Stimulated activated CD4-positive, alpha-beta T cell treated with anti-CD3 and anti-CD28 coated beads, TNF-alpha, amount 100 ng/mL, for 24 hours (primary cell): ENCODE data around the gene NUDT22.

ENCODE experiments used
- DNase-seq, 3 experiments: peaks; one replicate each; pipeline ENCODE4 v3.0.0-alpha.2; 2020; ENCODE audit warnings: low read depth in 3 of 3

Gene NUDT22, protein sequence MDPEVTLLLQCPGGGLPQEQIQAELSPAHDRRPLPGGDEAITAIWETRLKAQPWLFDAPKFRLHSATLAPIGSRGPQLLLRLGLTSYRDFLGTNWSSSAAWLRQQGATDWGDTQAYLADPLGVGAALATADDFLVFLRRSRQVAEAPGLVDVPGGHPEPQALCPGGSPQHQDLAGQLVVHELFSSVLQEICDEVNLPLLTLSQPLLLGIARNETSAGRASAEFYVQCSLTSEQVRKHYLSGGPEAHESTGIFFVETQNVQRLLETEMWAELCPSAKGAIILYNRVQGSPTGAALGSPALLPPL

DNA sequence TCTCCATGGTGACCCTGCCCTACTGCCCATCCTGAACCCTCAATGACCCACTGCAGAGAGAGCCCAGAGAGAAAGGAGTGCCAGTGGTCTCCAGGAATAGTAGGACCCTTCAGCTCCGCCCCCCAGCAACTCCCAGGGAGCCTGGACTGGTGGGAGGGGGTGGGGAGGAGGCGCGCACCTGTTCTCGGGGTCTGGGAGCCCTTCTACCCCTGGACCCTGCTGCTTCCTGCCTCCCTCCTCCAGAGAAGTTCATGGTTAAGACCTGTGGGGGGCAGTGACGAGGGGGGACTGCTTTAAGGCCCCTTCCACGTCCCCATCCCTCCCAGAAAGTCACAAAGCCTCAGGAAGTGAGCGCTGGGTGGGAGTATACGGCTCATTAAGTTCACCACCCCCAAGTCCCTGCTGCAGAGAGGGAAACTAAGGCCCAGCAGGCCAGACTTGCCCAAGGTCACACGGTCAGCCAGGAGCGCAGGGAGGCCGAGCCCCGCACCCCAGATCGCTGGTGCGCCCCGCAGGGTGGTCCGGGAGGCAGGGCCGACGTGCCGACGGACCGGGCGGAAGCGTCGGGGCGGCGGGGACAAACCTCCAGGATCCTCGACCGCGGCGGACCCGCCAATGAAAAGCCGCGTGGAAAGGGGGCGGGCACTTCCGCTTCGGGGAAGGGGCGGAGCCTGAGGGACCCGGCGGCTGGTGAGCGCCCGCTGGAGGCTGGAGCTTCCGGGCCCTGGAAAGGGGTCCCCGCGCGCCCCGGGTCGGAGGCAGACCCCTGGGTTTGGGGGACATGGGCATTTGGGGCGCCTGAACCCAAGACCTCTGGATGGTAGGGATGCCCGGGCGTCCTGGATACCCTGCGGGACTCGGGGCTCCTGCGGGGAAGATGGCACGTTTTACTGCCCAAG lies at the start of gene NUDT22, which contains the start of gene TRPT1:
Gene NUDT22 (plus strand): TSS at position 667 of the 899 bp plus-strand sequence. CDS start 379 bp downstream, outside the sequence.
Gene TRPT1 (minus strand): TSS at position 579 of the 899 bp plus-strand sequence. CDS start 326 bp downstream, at position 253.
- DNase-seq, result peak; percentile 86 to 96 (median 89)

DNA sequence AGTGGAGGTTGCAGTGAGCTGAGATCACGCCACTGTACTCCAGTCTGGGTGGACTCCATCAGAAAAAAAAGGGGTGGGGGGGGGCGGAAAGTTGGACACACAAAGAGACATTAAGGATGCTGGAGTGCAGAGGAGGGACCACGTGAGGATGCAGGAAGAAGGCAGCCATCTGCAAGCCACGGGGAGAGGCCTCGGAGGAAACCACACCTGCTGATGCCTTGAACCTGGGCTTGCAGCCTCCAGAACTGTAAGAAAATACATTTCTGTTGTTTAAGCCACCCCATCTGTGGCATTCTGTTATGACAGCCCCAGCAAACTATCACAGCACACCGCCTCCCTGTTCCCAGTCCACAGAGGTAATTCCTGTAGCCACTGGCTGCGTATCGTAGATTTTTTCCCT lies 49.3 kb upstream of the NUDT22 start:
- DNase-seq, result no peak

DNA sequence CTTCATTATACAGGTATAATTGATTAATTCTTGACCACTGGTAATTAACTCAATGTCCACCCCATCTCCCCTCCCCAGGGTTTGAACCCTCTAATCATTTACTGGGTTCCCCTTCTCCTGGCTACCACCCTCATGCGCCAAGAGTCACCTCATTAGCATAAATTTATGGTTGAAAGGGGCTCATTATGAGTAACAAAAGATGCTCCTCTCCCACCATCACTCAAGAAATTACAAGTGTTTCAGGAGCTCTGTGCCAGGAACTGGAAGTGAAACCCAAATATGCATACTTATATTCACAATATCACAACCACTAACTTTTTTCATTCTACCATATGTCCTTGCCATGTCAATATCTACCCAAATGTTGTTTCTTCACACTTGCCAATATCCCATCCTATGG lies 47.9 kb upstream of the NUDT22 start:
- no peak for DNase-seq

DNA sequence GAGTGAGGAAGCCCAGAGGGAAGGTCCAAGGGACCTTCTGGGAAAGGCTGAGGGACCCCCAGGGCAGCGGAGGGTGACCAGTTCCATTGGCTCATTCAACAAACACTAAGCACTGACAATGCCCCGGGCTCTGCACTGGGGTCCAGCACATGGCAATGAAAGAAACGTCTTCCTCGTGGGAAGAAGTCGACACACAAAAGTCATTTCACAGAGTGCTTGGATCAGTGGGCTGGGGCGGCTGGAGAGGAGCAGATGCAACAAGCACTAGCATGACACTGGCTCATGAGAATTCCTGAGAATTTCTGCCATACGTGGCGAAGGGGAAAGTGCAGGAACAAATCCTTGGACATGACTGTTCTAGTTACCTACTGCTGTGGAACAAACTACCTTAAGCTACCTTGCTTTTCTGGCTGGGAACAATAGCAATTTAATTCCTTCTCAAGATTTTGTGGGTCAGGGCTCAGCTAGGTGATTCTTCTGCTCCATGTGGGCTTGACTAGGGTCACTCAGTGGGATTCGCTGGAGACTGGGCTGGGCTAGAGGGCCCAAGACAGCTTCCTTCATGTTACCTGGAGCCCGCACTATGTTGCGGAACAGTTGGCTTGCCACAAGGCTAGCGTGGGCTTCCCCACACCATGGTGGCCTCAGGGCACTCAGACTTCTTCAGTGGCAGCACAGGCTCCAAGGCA lies 47.0 kb upstream of the NUDT22 start:
- DNase-seq, result no peak

DNA sequence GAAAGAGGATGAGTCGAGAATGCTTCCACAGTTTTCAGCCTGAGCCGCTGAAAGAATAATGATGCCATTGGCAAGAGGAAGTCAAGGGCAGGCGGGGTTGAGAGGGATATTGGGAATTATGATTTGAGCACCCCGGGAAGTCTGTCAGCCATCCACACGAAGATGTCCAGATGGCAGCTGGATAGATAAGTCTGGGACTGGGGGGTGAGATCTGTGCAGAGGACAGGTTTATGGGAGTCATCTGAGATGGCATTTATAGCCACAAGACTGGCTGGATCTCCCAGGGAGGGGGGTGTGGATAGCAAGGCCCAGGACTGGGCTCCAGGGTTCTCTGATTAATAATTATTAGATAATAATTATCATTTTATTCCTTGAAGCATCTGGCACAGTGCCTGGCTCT lies 45.2 kb upstream of the NUDT22 start:
- DNase-seq, result no peak

DNA sequence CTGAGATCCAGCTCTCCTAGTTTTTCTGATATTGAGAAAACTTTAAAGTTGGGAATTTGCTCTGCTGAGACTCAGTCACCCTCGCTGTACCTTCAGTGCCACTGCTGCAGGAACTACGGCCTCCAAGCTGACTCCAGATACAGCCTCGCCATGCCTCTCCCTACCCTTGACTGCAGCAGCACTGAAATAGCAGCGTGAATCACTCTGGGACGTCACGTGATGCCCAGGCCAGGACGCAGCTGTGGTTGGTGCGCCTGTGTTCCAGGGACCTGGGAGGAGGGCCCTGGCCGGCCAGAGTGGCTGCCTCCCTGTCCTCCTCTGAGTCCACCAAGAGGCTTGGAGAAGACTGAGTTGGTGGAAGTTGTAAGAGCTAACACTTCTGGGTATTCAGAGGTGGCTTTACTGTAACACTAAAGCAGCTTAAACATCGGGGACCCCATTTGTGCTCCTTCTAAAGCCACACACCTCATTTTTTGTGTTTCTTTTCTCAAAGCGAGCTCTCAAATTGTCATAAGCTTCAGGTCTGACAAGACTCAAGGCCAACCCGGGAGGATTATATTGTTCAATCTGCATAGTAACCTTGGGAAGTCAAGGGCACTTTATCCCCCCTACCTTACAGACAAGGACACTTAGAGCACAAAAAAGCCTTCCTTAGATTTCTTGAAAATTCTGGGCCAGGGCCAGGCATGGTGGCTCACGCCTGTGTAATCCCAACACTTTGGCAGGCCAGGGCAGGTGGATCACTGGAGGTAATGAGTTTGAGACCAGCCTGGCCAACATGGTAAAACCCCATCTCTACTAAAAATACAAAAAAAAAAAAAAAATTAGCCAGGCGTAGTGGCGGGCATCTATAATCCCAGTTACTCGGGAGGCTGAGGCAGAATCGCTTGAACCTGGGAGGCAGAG lies 44.3 kb upstream of the NUDT22 start:
- DNase-seq, result peak in 1 of 3 experiments; percentile 54

DNA sequence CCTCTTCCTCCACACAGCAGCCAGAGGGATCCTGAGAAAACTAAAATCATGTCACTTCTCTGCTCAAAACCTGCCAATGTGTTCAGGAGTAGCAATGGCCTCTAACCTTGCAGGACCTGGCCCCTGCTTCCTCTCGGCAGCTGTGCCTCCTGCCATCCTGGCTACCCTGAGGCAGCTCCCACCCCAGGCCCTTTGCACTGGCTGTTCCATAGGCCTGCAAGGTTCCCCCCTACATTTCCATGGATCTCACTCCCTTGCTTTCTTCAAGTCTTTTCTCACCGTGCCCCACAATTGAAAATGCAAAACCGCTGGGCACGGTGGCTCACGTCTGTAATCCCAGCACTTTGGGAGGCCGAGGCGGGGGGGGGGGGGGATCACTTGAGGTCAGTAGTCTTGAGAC lies 42.2 kb upstream of the NUDT22 start:
- no peak for DNase-seq

DNA sequence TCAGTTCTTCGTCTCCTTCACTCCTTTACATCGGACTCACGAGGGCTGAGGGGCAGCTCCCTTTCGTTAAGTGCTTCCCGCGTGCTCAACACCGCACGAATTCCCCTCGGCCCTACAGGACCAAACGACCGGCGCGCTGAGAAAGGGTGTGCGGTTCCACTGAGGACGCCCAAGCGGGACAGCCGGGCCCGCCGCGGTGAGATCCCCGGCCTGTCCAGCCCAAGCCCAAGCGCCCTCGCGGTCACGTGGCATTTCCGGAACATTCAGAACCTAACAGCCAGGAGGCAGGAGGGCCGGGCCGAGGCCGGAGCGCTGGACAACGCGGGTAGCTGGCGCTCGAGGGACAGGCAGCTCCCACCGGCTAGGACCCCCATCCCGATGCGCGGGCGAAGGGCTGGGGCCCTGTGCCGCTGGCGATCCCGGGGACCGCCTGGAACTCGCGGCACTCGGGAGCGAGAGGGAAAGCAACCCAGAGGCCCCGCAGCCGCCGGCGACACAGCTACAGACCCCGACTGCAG lies 40.8 kb upstream of the NUDT22 start:
- DNase-seq, result no peak

DNA sequence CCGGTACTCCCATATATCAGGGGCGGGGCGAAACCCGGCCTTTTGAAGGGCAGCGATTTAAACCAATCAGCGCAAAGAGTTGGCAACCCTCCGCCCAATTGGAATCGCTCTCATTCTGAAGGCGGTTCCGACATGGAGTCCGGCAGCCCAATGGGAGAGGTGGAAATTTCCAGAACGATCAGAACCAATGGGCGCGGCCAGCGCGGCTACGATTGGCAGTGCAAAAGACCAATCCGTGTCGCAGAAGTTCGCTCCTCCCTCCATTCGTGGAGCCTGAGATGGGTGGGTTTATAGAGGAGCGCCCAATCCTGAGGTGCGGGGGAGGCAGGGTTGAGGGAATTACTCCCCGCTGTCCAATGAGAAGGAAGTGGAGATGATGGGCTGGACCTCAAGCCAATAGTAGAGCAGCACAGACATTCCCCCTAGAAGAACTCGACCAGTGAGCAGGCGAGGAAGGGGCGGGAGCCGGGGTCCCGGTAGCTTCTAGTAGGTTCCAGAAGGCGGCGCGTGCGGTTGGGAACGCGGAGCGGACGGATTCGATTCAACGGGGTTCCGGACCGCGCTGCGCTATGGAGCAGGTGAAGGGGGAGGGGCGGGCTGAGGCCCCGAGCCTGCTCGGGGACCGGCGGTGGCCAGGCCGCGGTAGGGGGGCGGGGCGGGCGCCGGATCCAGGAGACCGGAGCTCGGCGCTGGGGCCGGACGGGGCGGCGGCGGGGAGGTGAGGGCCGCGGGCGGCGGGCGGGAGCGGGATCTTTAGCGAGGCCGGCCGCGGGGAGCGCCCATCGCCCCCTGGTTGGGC lies 40.2 kb upstream of the NUDT22 start, which contains the start of gene STIP1:
Gene STIP1 (plus strand): TSS at position 479 of the 799 bp plus-strand sequence. CDS start 91 bp downstream, at position 570.
- DNase-seq, result peak; percentile 95 to 99 (median 97)

DNA sequence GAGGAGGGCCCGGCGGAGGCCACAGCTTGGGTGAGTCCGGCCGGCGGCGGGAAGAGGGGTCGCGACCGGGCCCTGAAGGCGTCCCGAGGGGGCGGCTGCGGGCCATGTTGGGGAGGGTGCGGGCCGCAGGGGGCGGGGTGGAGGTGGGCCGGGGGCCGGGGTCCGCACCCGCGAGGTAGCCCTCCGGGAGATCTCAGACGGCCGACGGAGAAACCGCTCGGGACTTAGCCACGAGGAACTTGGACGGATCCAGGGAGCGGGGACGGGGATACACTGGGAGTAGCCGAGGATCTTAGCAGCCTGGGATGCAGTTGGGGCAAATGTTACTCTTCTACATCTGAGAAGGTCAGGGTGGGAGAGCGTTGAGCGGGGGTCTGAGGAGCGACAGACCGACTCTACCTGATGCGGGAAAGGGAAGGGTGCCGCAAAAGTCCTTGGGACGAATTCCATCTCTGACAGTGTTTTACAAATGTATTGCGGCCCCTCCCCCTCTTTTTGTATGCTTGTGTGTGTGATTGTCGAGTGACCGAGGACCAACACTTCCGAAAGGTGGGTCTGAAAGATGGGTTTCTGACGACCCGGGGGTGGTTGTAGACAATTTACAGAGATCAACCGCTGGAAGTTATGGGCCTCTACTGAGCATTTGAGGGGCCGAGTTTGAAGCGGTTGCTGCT lies 39.4 kb upstream of the NUDT22 start:
- DNase-seq, result peak in 1 of 3 experiments; percentile 35

DNA sequence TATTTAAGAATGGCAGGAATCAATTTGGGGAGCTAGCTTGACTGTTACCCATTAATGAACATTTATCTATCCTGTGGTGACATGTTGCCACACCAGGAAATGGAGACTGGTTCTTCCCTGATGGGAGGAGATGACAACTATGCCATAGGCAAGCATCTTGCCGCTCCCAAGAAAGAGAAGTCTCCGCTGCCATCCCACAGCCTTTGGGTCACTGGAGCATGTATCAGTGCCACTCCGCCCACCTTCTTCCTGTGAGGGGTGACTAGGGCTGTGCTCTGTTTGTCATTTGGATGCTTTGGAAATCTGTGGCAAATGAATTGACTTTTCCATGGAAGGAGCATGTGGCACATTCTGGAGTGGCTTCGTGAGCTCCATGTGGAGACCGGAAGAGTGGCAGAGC lies 33.6 kb upstream of the NUDT22 start:
- DNase-seq, result no peak

DNA sequence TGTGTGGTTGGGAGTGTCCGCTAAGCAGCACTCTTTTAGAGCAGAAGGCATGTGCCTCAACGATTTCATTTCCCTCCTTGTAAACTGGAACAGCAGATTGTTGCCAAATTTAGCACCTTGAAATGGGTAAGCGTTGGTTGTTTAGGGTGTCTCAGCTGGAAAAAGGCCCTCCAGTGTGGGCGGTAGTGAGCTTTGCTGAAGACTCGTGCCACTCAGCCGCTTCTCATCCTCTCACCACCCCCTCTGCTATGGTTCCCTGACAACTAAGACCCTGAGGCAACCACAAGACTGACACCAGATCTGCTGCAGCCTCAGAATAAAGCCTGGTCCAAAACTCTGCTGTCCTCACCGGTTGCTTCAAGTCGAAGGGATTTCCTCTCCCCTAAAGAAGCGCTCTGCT lies 29.4 kb upstream of the NUDT22 start:
- no peak for DNase-seq

DNA sequence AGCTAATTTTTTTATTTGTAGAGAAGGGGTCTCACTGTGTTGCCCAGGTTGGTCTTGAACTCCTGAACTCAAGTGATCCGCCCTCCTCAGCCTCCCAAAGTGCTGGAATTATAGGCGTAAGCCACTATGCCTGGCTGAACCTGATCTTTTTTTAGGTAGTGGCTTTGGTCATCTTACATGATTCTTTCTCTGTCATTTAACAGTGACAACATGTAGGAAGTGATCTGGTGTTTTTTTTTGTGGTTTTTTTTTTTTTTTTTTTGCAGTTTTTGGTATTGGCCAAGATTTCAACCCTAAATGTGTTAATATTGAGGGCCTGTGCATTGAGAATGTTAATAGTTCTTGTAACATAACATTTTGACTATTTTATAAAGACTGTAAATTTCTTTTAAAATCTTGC lies 27.6 kb upstream of the NUDT22 start:
- DNase-seq, result no peak

DNA sequence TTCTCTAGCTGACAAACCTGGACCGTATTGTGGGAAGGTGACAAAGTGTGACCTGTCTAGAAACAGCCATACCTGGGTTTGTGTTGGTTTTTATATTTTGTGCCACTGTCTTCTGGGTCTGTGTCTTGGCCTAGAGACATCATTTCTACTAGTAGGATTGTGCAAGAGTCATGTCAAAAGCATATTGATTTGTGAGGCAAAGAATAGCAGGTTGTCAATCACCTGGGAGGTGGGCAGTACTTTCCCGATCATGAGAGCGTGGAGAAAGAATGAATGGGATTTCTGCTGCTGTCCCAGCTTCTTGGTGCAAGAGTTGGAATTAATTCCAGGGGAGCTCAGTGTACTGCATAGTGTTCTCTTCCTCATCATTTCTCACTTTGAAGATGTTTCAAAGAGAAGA lies 24.5 kb upstream of the NUDT22 start:
- DNase-seq, result no peak

DNA sequence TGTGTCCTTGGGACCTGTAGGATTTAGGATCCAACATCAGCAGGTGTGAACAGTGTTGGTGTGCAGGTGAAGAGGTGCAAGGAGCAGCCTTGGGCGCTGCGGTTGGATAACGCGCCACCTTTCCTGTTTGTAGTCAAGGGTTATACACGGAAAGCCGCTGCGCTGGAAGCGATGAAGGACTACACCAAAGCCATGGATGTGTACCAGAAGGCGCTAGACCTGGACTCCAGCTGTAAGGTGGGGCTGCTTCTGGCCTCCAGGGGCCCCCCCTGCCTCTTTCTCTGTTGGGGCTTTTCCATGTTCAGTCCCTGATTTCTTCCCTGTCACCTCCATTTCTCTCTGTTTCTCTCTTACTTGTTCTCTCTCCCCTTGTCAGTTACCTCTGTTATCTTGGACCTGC lies 23.1 kb upstream of the NUDT22 start:
- no peak for DNase-seq

DNA sequence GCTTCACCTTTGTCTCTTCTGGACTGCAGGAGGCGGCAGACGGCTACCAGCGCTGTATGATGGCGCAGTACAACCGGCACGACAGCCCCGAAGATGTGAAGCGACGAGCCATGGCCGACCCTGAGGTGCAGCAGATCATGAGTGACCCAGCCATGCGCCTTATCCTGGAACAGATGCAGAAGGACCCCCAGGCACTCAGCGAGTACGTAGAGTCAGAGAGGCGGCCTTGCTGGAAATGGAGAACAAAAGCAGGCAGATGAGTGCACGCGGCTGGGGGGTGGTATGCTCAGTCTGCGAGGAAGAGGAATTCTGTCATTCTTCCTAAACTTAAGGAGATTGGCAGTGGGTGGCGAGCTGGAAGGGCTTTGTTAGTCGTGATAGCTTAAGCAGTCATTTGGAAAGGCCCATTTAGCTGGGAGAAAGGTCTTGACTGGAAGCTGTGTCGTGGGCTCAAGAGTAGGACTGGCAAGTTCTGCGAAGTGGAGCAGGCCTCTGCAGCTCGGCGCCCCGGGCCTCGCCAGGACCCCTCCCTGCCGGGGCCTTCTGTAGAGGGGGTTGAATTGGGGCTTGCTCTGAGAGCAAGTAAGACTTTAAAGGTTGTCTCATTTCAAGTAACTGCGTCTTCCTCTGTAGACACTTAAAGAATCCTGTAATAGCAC lies 22.5 kb upstream of the NUDT22 start:
- no peak for DNase-seq

DNA sequence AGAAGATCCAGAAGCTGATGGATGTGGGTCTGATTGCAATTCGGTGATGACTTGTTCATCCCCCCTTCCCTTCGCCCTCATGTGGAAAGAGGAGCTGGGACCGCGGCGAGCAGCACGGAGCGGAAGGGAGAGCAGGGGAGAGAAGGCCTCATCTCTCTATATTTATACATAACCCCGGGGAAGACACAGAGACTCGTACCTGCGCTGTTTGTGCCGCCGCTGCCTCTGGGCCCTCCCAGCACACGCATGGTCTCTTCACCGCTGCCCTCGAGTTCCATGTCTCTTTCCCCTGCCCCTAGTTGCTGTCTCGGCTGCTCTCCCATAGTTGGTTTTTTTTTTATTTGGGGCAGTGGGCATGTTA lies 22.0 kb upstream of the NUDT22 start:
- no peak for DNase-seq

DNA sequence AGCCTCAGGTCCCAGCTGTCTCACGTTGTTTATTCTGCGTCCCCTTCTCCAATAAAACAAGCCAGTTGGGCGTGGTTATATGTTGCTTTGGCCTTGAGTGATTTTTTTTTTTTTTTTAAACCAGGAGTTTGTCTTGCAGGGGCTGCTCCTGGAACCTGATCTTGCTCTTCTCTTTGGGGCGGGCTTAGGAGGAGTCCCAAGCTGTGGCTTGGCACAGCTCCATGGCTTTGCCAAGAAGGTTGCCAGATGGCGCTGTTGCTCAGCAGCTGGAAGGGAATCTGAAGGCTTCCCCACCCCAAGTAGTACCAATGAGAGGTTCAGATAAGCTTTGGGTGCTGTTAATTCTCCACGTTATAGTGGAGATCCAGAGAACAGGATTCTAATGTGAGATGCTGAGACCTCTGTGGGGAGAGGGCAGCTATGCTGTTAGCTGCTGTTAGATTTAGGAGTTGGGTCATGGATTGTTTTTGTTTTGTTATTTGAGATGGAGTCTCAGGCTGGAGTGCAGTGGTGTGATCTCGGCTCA lies 21.5 kb upstream of the NUDT22 start:
- DNase-seq, result peak; percentile 51 to 70 (median 62)
